Amniotic epithelial cell (primary cell): ENCODE results near the gene DPYD.

Experiments used
- DNase-seq: peaks from one replicate; pipeline ENCODE4 v3.0.0-alpha.2; 2010; ENCODE audit warnings: low read depth

Gene DPYD

GRCh38 chr1:97783751-97784150 lies 137.1 kb downstream of the DPYD start:
- DNase-seq: no peak

GRCh38 chr1:97781762-97782337 lies 139.0 kb downstream of the DPYD start:
- peak; percentile 17 for DNase-seq

- DNase-seq: peak; percentile 18
Measured at GRCh38 chr1:97780884-97781283, 139.9 kb downstream of the DPYD start.

- DNase-seq: peak; percentile 16
Measured at GRCh38 chr1:97778718-97779117, 142.1 kb downstream of the DPYD start.

GRCh38 chr1:97770376-97770775 lies 150.5 kb downstream of the DPYD start:
- DNase-seq: peak; percentile 51

- DNase-seq: no peak
Measured at GRCh38 chr1:97767381-97767780, 153.5 kb downstream of the DPYD start.

- no peak for DNase-seq
Measured at GRCh38 chr1:97764991-97765390, 155.8 kb downstream of the DPYD start.

- DNase-seq: no peak
Measured at GRCh38 chr1:97761637-97762036, 159.2 kb downstream of the DPYD start.

- no peak for DNase-seq
Measured at GRCh38 chr1:97759078-97759477, 161.8 kb downstream of the DPYD start.

- DNase-seq: no peak
Measured at GRCh38 chr1:97758541-97759057, 162.2 kb downstream of the DPYD start.

GRCh38 chr1:97745912-97746311 lies 174.9 kb downstream of the DPYD start:
- DNase-seq: peak; percentile 55

- DNase-seq: no peak
Measured at GRCh38 chr1:97744977-97745376, 175.9 kb downstream of the DPYD start.

GRCh38 chr1:97743129-97743528 lies 177.7 kb downstream of the DPYD start:
- no peak for DNase-seq

- DNase-seq: no peak
Measured at GRCh38 chr1:97740891-97741290, 179.9 kb downstream of the DPYD start.

- no peak for DNase-seq
Measured at GRCh38 chr1:97739596-97740103, 181.2 kb downstream of the DPYD start.

GRCh38 chr1:97738270-97738669 lies 182.6 kb downstream of the DPYD start:
- no peak for DNase-seq

- DNase-seq: no peak
Measured at GRCh38 chr1:97730271-97730670, 190.6 kb downstream of the DPYD start.

GRCh38 chr1:97728436-97728835 lies 192.4 kb downstream of the DPYD start:
- no peak for DNase-seq

- no peak for DNase-seq
Measured at GRCh38 chr1:97727029-97727428, 193.8 kb downstream of the DPYD start.

GRCh38 chr1:97726386-97726785 lies 194.4 kb downstream of the DPYD start:
- DNase-seq: peak; percentile 6

GRCh38 chr1:97721221-97721620 lies 199.6 kb downstream of the DPYD start:
- DNase-seq: no peak

GRCh38 chr1:97712980-97713379 lies 207.9 kb downstream of the DPYD start:
- no peak for DNase-seq

GRCh38 chr1:97711858-97712257 lies 209.0 kb downstream of the DPYD start:
- peak; percentile 16 for DNase-seq

GRCh38 chr1:97693601-97694000 lies 227.2 kb downstream of the DPYD start:
- DNase-seq: no peak
